ENCODE data around the gene MAPK1IP1L. TPM values are rescaled to one million over a fixed set of nuclear protein-coding genes. Genes with fewer than 3 reads are reported as not detected.

The MAPK1IP1L gene
- total and polyA plus RNA-seq, 2 experiments from 2014 or later, result 72.4 to 162 TPM

DNA sequence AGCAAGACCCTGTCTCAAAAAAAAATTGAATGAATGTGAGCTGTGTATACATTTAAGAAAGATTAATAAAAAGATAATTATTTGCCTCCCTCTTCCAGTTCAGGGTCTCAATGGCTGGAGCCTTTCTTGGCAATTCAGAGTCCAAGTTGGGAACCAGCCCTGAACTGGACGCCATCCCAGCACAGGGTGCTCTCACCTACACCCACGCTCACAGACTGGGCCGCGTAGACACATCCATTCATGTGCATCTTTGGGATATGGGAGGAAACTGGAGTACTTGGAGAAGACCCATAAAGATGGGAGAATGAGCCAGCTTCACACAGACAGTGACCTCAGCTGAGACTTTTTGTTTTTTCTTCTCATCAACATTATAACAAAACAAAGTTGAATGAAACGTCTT lies 6.5 kb downstream of the MAPK1IP1L start:
- Histone ChIP-seq H3F3A (replicated peaks; ENCODE audit: low read depth) (no peaks in the 10 kb centered on the region), H3K9me2 (ENCODE audit: insufficient read depth) (no peaks in the 10 kb centered on the region), H3K36me3 (ENCODE audit: insufficient read depth) (0 out of 2 replicates have a peak, but pooled peaks cover under 1% of the 10 kb centered on the region), H3K27ac (ENCODE audit: low read depth) (no peak overlapping the region), H3K4me3 (no peak overlapping the region), H2AFZ (no peak overlapping the region), H3K27me3 (ENCODE audit: insufficient read depth) (no peaks in the 10 kb centered on the region), H4K20me1 (replicated peaks; ENCODE audit: insufficient read depth) (peaks cover 50% of the 10 kb centered on the region), H3K4me1 (ENCODE audit: insufficient read depth) (peaks cover 10% of the 10 kb centered on the region), H3K79me2 (replicated peaks; ENCODE audit: insufficient read depth) (peaks cover 96% of the 10 kb centered on the region), H3K4me2 (no peak overlapping the region)
- no peak overlapping the region for H3K4me3 Mint-ChIP-seq
- peaks cover under 1% of the 10 kb centered on the region for H3K27me3 Mint-ChIP-seq (ENCODE audit: insufficient read depth, low read depth, poor library complexity)
- no peak for ATAC-seq
- TF ChIP-seq STAT1 (IDR thresholded peaks at IDR 0.05; ENCODE audit: unreplicated experiment) (no peak), EZH2 (IDR thresholded peaks at IDR 0.05; ENCODE audit: low read depth, unreplicated experiment) (no peak), NANOG (IDR thresholded peaks at IDR 0.05; ENCODE audit: borderline replicate concordance) (no peak), JUNB (IDR thresholded peaks at IDR 0.05; ENCODE audit: unreplicated experiment) (no peak), ZNF331 (CRISPR knock-in tag; IDR thresholded peaks at IDR 0.05; ENCODE audit: low read depth) (no peak), EZH2phosphoT487 (IDR thresholded peaks at IDR 0.05; ENCODE audit: unreplicated experiment) (no peak), CREB1 (CRISPR knock-in tag; IDR thresholded peaks at IDR 0.05; ENCODE audit: low read depth) (no peak), POLR2AphosphoS5 (IDR thresholded peaks at IDR 0.05; ENCODE audit: low read depth) (no peak), ZNF114 (CRISPR knock-in tag; IDR thresholded peaks at IDR 0.05) (no peak)
- TF ChIP-seq, protein P1, sequence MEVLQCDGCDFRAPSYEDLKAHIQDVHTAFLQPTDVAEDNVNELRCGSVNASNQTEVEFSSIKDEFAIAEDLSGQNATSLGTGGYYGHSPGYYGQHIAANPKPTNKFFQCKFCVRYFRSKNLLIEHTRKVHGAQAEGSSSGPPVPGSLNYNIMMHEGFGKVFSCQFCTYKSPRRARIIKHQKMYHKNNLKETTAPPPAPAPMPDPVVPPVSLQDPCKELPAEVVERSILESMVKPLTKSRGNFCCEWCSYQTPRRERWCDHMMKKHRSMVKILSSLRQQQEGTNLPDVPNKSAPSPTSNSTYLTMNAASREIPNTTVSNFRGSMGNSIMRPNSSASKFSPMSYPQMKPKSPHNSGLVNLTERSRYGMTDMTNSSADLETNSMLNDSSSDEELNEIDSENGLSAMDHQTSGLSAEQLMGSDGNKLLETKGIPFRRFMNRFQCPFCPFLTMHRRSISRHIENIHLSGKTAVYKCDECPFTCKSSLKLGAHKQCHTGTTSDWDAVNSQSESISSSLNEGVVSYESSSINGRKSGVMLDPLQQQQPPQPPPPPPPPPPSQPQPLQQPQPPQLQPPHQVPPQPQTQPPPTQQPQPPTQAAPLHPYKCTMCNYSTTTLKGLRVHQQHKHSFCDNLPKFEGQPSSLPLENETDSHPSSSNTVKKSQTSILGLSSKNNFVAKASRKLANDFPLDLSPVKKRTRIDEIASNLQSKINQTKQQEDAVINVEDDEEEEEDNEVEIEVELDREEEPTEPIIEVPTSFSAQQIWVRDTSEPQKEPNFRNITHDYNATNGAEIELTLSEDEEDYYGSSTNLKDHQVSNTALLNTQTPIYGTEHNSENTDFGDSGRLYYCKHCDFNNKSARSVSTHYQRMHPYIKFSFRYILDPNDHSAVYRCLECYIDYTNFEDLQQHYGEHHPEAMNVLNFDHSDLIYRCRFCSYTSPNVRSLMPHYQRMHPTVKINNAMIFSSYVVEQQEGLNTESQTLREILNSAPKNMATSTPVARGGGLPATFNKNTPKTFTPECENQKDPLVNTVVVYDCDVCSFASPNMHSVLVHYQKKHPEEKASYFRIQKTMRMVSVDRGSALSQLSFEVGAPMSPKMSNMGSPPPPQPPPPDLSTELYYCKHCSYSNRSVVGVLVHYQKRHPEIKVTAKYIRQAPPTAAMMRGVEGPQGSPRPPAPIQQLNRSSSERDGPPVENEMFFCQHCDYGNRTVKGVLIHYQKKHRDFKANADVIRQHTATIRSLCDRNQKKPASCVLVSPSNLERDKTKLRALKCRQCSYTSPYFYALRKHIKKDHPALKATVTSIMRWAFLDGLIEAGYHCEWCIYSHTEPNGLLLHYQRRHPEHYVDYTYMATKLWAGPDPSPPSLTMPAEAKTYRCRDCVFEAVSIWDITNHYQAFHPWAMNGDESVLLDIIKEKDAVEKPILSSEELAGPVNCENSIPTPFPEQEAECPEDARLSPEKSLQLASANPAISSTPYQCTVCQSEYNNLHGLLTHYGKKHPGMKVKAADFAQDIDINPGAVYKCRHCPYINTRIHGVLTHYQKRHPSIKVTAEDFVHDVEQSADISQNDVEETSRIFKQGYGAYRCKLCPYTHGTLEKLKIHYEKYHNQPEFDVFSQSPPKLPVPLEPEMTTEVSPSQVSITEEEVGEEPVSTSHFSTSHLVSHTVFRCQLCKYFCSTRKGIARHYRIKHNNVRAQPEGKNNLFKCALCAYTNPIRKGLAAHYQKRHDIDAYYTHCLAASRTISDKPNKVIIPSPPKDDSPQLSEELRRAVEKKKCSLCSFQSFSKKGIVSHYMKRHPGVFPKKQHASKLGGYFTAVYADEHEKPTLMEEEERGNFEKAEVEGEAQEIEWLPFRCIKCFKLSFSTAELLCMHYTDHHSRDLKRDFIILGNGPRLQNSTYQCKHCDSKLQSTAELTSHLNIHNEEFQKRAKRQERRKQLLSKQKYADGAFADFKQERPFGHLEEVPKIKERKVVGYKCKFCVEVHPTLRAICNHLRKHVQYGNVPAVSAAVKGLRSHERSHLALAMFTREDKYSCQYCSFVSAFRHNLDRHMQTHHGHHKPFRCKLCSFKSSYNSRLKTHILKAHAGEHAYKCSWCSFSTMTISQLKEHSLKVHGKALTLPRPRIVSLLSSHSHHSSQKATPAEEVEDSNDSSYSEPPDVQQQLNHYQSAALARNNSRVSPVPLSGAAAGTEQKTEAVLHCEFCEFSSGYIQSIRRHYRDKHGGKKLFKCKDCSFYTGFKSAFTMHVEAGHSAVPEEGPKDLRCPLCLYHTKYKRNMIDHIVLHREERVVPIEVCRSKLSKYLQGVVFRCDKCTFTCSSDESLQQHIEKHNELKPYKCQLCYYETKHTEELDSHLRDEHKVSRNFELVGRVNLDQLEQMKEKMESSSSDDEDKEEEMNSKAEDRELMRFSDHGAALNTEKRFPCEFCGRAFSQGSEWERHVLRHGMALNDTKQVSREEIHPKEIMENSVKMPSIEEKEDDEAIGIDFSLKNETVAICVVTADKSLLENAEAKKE (CRISPR knock-in tag; IDR thresholded peaks at IDR 0.05), result no peak
- TF ChIP-seq, protein P2, sequence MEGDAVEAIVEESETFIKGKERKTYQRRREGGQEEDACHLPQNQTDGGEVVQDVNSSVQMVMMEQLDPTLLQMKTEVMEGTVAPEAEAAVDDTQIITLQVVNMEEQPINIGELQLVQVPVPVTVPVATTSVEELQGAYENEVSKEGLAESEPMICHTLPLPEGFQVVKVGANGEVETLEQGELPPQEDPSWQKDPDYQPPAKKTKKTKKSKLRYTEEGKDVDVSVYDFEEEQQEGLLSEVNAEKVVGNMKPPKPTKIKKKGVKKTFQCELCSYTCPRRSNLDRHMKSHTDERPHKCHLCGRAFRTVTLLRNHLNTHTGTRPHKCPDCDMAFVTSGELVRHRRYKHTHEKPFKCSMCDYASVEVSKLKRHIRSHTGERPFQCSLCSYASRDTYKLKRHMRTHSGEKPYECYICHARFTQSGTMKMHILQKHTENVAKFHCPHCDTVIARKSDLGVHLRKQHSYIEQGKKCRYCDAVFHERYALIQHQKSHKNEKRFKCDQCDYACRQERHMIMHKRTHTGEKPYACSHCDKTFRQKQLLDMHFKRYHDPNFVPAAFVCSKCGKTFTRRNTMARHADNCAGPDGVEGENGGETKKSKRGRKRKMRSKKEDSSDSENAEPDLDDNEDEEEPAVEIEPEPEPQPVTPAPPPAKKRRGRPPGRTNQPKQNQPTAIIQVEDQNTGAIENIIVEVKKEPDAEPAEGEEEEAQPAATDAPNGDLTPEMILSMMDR (conservative IDR thresholded peaks at IDR 0.05; ENCODE audit: low read depth in 2 of 2), result no peak
- TF ChIP-seq, protein P3, sequence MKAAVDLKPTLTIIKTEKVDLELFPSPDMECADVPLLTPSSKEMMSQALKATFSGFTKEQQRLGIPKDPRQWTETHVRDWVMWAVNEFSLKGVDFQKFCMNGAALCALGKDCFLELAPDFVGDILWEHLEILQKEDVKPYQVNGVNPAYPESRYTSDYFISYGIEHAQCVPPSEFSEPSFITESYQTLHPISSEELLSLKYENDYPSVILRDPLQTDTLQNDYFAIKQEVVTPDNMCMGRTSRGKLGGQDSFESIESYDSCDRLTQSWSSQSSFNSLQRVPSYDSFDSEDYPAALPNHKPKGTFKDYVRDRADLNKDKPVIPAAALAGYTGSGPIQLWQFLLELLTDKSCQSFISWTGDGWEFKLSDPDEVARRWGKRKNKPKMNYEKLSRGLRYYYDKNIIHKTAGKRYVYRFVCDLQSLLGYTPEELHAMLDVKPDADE (IDR thresholded peaks at IDR 0.05), result no peak
- no peak for DNase-seq (ENCODE audit: low spot score)
- peaks cover 61% of the 10 kb centered on the region for H3K36me3 Mint-ChIP-seq (ENCODE audit: low read depth)
- no peak overlapping the region for H3K27ac Mint-ChIP-seq
- H3K9me3 Mint-ChIP-seq, result no peaks in the 10 kb centered on the region; the same call in 2 of the 3 replicates
- H3K4me1 Mint-ChIP-seq, result peaks cover 16% of the 10 kb centered on the region

Data from GM23338 (cell line).